Vagina (tissue), 2 donors: ENCODE measurements around the gene TPRN. TPM values are rescaled to one million over a fixed set of nuclear protein-coding genes. Genes with fewer than 3 reads are reported as not detected.

ENCODE experiments used
- DNase-seq, 2 donors: peaks; one replicate each; pipeline ENCODE4 v3.0.0-alpha.2; 2017; ENCODE audit errors: extremely low spot score in 2 of 2
- H3K27ac ChIP-seq: fragments of 200-600 bp; sonication (generic); one replicate; pipeline ENCODE4 v1.5.1; 2019
- H3K27me3 ChIP-seq: fragments of 200-600 bp; sonication (generic); one replicate; pipeline ENCODE4 v1.5.1; 2019
- H3K36me3 ChIP-seq, 2 donors: fragments of 200-600 bp; sonication (generic); one replicate each; pipeline ENCODE4 v1.5.1; 2017 to 2019
- H3K4me1 ChIP-seq: fragments of 200-600 bp; sonication (generic); one replicate; pipeline ENCODE4 v1.5.1; 2019
- H3K4me3 ChIP-seq, 2 donors: fragments of 200-600 bp; sonication (generic); 1 replicate in 1 of 2; 2 replicates in 1 of 2; pipeline ENCODE4 v1.5.1; 2016 to 2019
- H3K9me3 ChIP-seq: fragments of 200-600 bp; sonication (generic); one replicate; pipeline ENCODE4 v1.5.1; 2019
- CTCF ChIP-seq, 3 experiments: fragments of 450-650 bp in 2 of 3; fragments of 200-600 bp in 1 of 3; sonication (generic) in 1 of 3; IDR thresholded peaks; one replicate each; pipeline ENCODE4 v1.5.1; 2017 to 2019; ENCODE audit warnings: antibody characterized with exemption in 3 of 3, mild to moderate bottlenecking in 2 of 3, moderate library complexity in 2 of 3
- POLR2A ChIP-seq, 2 donors: fragments of 450-650 bp; IDR thresholded peaks; one replicate each; pipeline ENCODE4 v1.6.1; 2017; ENCODE audit warnings: antibody characterized with exemption in 2 of 2, mild to moderate bottlenecking in 2 of 2, moderate library complexity in 2 of 2
- POLR2AphosphoS5 ChIP-seq, 2 donors: sonication (generic); formaldehyde crosslinking; IDR thresholded peaks; one replicate each; pipeline ENCODE4 v1.9.0; 2017; ENCODE audit warnings: antibody characterized with exemption in 2 of 2, mild to moderate bottlenecking in 2 of 2, low read depth in 1 of 2; ENCODE audit not compliant: insufficient read depth in 1 of 2
- intact Hi-C: fragments of 100-400 bp; cut with DNase I; formaldehyde crosslinking; loops from one replicate; pipeline ENCODE4 v1.15.1; 2023
- total RNA-seq: library from RNA; depleted of rRNA; stranded (reverse); fragments of >200 nt; gene quantifications from one replicate; pipeline ENCODE4 v1.2.3, GENCODE V29; 2016

The TPRN gene
- total RNA-seq, 1 donor from 2014 or later: 6.9 TPM

DNA sequence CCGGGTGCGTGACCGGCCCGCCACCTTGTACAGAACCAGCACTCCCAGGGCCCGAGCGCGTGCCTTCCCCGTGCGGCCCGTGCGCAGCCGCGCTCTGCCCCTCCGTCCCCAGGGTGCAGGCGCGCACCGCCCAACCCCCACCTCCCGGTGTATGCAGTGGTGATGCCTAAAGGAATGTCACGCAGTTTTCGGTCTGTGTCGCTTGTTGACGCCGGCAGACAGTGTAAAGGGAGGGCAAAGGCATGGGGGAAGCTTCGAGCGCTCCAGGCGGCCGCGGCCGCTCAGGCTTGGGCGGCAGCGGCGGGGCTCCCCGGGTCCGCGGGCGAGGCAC, 32.0 kb downstream of the TPRN start:
- no peaks in the 10 kb centered on the region for H3K9me3 ChIP-seq

DNA sequence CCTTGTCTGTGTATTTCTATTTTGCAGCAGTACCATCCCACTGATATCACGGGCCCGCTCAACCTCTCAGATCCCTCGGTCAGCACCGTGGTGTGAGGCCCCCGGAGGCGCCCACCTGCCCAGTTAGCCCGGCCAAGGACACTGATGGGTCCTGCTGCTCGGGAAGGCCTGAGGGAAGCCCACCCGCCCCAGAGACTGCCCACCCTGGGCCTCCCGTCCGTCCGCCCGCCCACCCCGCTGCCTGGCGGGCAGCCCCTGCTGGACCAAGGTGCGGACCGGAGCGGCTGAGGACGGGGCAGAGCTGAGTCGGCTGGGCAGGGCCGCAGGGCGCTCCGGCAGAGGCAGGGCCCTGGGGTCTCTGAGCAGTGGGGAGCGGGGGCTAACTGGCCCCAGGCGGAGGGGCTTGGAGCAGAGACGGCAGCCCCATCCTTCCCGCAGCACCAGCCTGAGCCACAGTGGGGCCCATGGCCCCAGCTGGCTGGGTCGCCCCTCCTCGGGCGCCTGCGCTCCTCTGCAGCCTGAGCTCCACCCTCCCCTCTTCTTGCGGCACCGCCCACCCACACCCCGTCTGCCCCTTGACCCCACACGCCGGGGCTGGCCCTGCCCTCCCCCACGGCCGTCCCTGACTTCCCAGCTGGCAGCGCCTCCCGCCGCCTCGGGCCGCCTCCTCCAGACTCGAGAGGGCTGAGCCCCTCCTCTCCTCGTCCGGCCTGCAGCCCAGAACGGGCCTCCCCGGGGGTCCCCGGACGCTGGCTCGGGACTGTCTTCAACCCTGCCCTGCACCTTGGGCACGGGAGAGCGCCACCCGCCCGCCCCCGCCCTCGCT, 32.6 kb downstream of the TPRN start:
- H3K27ac ChIP-seq: no peak overlapping the region
- H3K27me3 ChIP-seq: peaks cover 37% of the 10 kb centered on the region
- H3K36me3 ChIP-seq: no peaks in the 10 kb centered on the region
- no peaks in the 10 kb centered on the region for H3K9me3 ChIP-seq
- no peak for DNase-seq
- H3K4me3 ChIP-seq: peak overlapping the region; percentile 23 to 48
- no peak for TF ChIP-seq POLR2A (IDR thresholded peaks at IDR 0.05)
- TF ChIP-seq POLR2AphosphoS5 (IDR thresholded peaks at IDR 0.05; ENCODE audit: insufficient read depth in 1 of 2, low read depth in 1 of 2): no peak
- no peak for TF ChIP-seq CTCF (IDR thresholded peaks at IDR 0.05)
- intact Hi-C loops: loop anchor here (10.0 kb wide), 1 partner anchor 247 kb away; no protein-coding TSS in a partner anchor
- H3K4me1 ChIP-seq: peaks cover 32% of the 10 kb centered on the region

More for the DNA sequence above, 32.0 kb downstream of the TPRN start:
- no peaks in the 10 kb centered on the region for H3K36me3 ChIP-seq
- no peak overlapping the region for H3K27ac ChIP-seq
- peaks cover 26% of the 10 kb centered on the region for H3K4me1 ChIP-seq
- intact Hi-C loops: loop anchor here (10.0 kb wide), 1 partner anchor 246 kb away; no protein-coding TSS in a partner anchor
- DNase-seq: no peak
- peak overlapping the region; percentile 23 to 48 for H3K4me3 ChIP-seq
- no peak for TF ChIP-seq CTCF (IDR thresholded peaks at IDR 0.05)
- H3K27me3 ChIP-seq: peaks cover 37% of the 10 kb centered on the region

GRCh38 chr9:137167277-137167746, 33.2 kb downstream of the TPRN start:
- intact Hi-C loops: loop anchor here (10.0 kb wide), 1 partner anchor 247 kb away; no protein-coding TSS in a partner anchor
- Histone ChIP-seq H3K4me1 (peaks cover 39% of the 10 kb centered on the region), H3K36me3 (no peaks in the 10 kb centered on the region), H3K27me3 (peaks cover 42% of the 10 kb centered on the region), H3K4me3 (no peak overlapping the region), H3K27ac (no peak overlapping the region), H3K9me3 (no peaks in the 10 kb centered on the region)
- TF ChIP-seq POLR2A (IDR thresholded peaks at IDR 0.05): no peak
- TF ChIP-seq CTCF (IDR thresholded peaks at IDR 0.05): no peak
- no peak for TF ChIP-seq POLR2AphosphoS5 (IDR thresholded peaks at IDR 0.05; ENCODE audit: insufficient read depth in 1 of 2, low read depth in 1 of 2)
- no peak for DNase-seq

DNA sequence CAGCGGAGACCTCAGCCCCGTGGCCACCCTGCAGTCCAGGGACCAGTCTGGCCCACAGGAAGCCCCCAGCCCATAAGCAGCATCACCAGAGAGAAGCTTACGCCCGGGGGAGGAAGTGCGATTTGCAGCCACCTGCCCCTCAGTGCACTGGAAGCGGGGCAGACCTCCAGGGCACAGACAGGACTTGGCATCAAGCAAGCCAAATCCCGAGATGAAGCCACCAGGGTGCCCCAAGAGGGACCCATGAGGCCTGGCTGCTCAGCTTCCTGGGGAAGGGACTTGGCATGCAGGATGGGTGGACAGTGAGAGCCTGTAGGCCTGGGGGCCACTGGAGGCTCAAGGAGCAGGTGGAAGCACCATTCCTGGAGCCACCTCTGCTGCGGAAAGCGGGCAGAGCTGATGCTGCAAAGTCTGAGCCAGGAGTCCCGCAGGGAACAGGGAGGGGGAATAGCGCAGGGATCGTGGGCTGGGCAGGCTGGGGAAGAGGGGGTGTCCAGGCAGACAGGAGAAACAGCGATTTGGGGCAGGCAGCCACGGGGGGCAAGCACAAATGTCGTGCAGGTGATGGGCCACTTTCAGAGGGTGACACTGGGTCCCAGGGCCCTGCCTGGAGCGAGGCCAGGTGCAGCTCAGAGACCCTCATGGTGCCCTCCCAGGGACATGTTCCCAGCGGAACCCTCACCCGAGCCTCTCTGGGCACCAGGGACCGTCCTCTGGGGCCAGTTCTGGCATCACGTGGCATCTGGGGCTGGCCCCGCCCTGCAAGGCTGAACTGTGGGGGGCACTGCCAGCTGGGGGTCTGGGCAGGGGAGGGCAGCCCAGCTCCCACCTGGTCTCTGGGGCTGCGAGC, 33.9 kb downstream of the TPRN start:
- Histone ChIP-seq H3K36me3 (no peaks in the 10 kb centered on the region), H3K27me3 (peaks cover 45% of the 10 kb centered on the region), H3K27ac (no peak overlapping the region), H3K9me3 (no peaks in the 10 kb centered on the region), H3K4me1 (peaks cover 46% of the 10 kb centered on the region), H3K4me3 (no peak overlapping the region)
- TF ChIP-seq CTCF (IDR thresholded peaks at IDR 0.05): no peak
- TF ChIP-seq POLR2AphosphoS5 (IDR thresholded peaks at IDR 0.05; ENCODE audit: insufficient read depth in 1 of 2, low read depth in 1 of 2): no peak
- TF ChIP-seq POLR2A (IDR thresholded peaks at IDR 0.05): no peak
- no peak for DNase-seq
- intact Hi-C loops: loop anchor here (10.0 kb wide), 1 partner anchor 248 kb away; no protein-coding TSS in a partner anchor
